Measurements from ENCODE around the gene ADAMTS2.

DNA sequence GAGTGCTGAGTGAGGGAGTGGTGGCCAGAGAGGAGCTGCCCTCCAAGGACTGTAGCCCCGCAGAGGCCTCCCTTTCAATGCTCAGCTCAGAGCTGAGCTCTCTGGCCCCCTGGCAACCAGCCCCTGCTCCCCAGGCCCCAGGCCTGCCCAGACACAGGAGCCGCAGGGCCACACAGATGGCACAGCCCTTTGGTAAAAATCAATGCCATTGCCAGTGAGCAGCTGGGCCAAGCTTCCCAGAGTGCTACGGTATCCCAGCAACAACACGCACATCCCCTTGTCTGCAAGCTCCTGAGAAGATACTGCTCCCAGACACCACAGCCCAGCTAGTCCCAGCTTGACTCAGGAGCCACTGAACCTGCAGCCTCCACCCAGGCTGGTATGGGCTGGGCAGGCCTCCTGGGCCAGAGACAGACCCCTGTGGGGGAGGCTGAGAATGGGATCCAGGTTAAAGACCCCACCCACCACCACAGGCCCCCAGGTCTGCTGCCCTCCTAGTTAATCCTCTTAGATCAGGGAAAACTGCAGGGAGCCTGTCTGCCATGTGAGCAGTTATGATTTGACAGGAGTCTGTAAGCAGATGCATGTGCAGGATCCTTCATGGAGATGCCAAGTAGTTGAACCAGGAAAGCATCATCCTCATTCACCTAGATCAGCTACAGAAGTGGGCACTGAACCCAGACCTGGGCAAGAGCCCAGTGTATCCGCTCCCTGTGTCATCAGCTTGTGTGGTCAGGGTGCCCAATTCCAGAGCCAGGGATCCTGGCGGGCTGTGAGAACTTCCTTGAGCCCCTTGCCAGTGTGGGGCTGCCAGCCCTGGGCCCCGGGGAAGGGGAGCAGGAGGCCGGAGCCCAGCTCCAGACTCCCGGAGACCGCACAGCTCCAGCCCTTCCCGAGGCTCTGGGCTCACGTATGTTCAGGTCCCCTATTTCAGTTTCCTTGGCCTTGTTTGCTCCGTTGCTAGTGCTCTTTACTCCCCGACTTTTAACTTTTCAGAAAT is 26.7 kb upstream of the ADAMTS2 start:
- TF ChIP-seq, protein P1, sequence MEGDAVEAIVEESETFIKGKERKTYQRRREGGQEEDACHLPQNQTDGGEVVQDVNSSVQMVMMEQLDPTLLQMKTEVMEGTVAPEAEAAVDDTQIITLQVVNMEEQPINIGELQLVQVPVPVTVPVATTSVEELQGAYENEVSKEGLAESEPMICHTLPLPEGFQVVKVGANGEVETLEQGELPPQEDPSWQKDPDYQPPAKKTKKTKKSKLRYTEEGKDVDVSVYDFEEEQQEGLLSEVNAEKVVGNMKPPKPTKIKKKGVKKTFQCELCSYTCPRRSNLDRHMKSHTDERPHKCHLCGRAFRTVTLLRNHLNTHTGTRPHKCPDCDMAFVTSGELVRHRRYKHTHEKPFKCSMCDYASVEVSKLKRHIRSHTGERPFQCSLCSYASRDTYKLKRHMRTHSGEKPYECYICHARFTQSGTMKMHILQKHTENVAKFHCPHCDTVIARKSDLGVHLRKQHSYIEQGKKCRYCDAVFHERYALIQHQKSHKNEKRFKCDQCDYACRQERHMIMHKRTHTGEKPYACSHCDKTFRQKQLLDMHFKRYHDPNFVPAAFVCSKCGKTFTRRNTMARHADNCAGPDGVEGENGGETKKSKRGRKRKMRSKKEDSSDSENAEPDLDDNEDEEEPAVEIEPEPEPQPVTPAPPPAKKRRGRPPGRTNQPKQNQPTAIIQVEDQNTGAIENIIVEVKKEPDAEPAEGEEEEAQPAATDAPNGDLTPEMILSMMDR (IDR thresholded peaks at IDR 0.05; ENCODE audit: low read length) = no peak
- TF ChIP-seq EZH2 (IDR thresholded peaks at IDR 0.05; ENCODE audit: borderline replicate concordance, low read length) = no peak

Data from OCI-LY1 (cell line).